ENCODE data around the gene TAAR6.
"Not testable (repeated sequence)": the region's sequence is repeated elsewhere in the genome, so short reads cannot be mapped to it uniquely, and the experiment has no call there.

TAAR6 gene

GRCh38 chr6:132570221-132570777 is at the start of gene TAAR6:
TAAR6 (plus strand) TSS chr6:132570322; CDS start chr6:132570322, 0 bp downstream.
- DNase-seq (ENCODE audit: low spot score): no peak

GRCh38 chr6:132520953-132521352 is 49.2 kb upstream of the TAAR6 start:
- DNase-seq (ENCODE audit: low spot score): no peak

GRCh38 chr6:132524646-132525045 is 45.5 kb upstream of the TAAR6 start:
- DNase-seq (ENCODE audit: low spot score): no peak

- no peak for DNase-seq (ENCODE audit: low spot score)
Observed at GRCh38 chr6:132525866-132526265, 44.3 kb upstream of the TAAR6 start.

- DNase-seq (ENCODE audit: low spot score): no peak
Observed at GRCh38 chr6:132526461-132526860, 43.7 kb upstream of the TAAR6 start.

- peak; percentile 44 for DNase-seq (ENCODE audit: low spot score)
Observed at GRCh38 chr6:132527791-132528190, 42.3 kb upstream of the TAAR6 start.

- peak; percentile 54 for DNase-seq (ENCODE audit: low spot score)
Observed at GRCh38 chr6:132530293-132530974, 39.7 kb upstream of the TAAR6 start.

- DNase-seq (ENCODE audit: low spot score): not testable (repeated sequence)
Observed at GRCh38 chr6:132534546-132534945, 35.6 kb upstream of the TAAR6 start.

- no peak for DNase-seq (ENCODE audit: low spot score)
Observed at GRCh38 chr6:132537145-132537544, 33.0 kb upstream of the TAAR6 start.

GRCh38 chr6:132537977-132538376 is 32.1 kb upstream of the TAAR6 start, which contains the start of gene TAAR9:
TAAR9 (plus strand) TSS chr6:132538277; CDS start chr6:132538290, 13 bp downstream.
- no peak for DNase-seq (ENCODE audit: low spot score)

GRCh38 chr6:132544826-132545225 is 25.3 kb upstream of the TAAR6 start:
- DNase-seq (ENCODE audit: low spot score): no peak

GRCh38 chr6:132548746-132549463 is 21.2 kb upstream of the TAAR6 start:
- DNase-seq (ENCODE audit: low spot score): no peak

GRCh38 chr6:132551214-132551613 is 18.9 kb upstream of the TAAR6 start:
- no peak for DNase-seq (ENCODE audit: low spot score)

- no peak for DNase-seq (ENCODE audit: low spot score)
Observed at GRCh38 chr6:132552372-132552771, 17.8 kb upstream of the TAAR6 start, which contains the start of gene TAAR8. TAAR8 (plus strand) TSS chr6:132552672; CDS start chr6:132552693, 21 bp downstream.

GRCh38 chr6:132560087-132560486 is 10.0 kb upstream of the TAAR6 start:
- not testable (repeated sequence) for DNase-seq (ENCODE audit: low spot score)

- DNase-seq (ENCODE audit: low spot score): no peak
Observed at GRCh38 chr6:132566404-132566803, 3.7 kb upstream of the TAAR6 start.

GRCh38 chr6:132567566-132567965 is 2.6 kb upstream of the TAAR6 start:
- no peak for DNase-seq (ENCODE audit: low spot score)

- no peak for DNase-seq (ENCODE audit: low spot score)
Observed at GRCh38 chr6:132568611-132569010, 1.5 kb upstream of the TAAR6 start.

GRCh38 chr6:132569170-132569569 is 952 bp upstream of the TAAR6 start:
- no peak for DNase-seq (ENCODE audit: low spot score)

GRCh38 chr6:132571774-132572173 is 1.7 kb downstream of the TAAR6 start:
- no peak for DNase-seq (ENCODE audit: low spot score)

- DNase-seq (ENCODE audit: low spot score): no peak
Observed at GRCh38 chr6:132584698-132585097, 14.6 kb downstream of the TAAR6 start.

- DNase-seq (ENCODE audit: low spot score): no peak
Observed at GRCh38 chr6:132587424-132587823, 17.3 kb downstream of the TAAR6 start.

- no peak for DNase-seq (ENCODE audit: low spot score)
Observed at GRCh38 chr6:132589454-132589853, 19.3 kb downstream of the TAAR6 start, which contains the start of gene TAAR5. TAAR5 (minus strand) TSS chr6:132589741; CDS start chr6:132589686, 55 bp downstream.

Data from SW480 (cell line).